Parathyroid adenoma (tissue), 2 donors: Measurements from ENCODE around the gene TAGLN.

ENCODE experiments used
- H2AFZ ChIP-seq: fragments of 300-600 bp; sonication (generic); one replicate; pipeline ENCODE4 v1.7.0; 2017; ENCODE audit warnings: antibody characterized with exemption, mild to moderate bottlenecking
- H3K27ac ChIP-seq: fragments of 300-600 bp; sonication (generic); one replicate; pipeline ENCODE4 v1.7.0; 2017
- H3K27me3 ChIP-seq: fragments of 300-600 bp; sonication (generic); one replicate; pipeline ENCODE4 v1.7.0; 2017; ENCODE audit warnings: low read length; ENCODE audit not compliant: control insufficient read depth, insufficient read depth
- H3K36me3 ChIP-seq: fragments of 300-600 bp; sonication (generic); one replicate; pipeline ENCODE4 v1.7.0; 2017; ENCODE audit warnings: low read length; ENCODE audit not compliant: control insufficient read depth, insufficient read depth
- H3K4me1 ChIP-seq: fragments of 300-600 bp; sonication (generic); one replicate; pipeline ENCODE4 v1.7.0; 2017; ENCODE audit warnings: control low read depth
- H3K4me2 ChIP-seq: fragments of 300-600 bp; sonication (generic); one replicate; pipeline ENCODE4 v1.7.0; 2017; ENCODE audit warnings: low read length
- H3K4me3 ChIP-seq: fragments of 300-600 bp; sonication (generic); one replicate; pipeline ENCODE4 v1.7.0; 2017; ENCODE audit warnings: low read depth, low read length
- H3K79me2 ChIP-seq: fragments of 300-600 bp; sonication (generic); one replicate; pipeline ENCODE4 v1.7.0; 2017; ENCODE audit warnings: control low read depth
- H3K9ac ChIP-seq: fragments of 300-600 bp; sonication (generic); one replicate; pipeline ENCODE4 v1.7.0; 2017; ENCODE audit warnings: mild to moderate bottlenecking
- H3K9me3 ChIP-seq: fragments of 300-600 bp; sonication (generic); one replicate; pipeline ENCODE4 v1.7.0; 2017; ENCODE audit warnings: low read length; ENCODE audit not compliant: control insufficient read depth
- TF ChIP-seq, protein P1 (sequence below): fragments of 300-600 bp; sonication (generic); IDR thresholded peaks from one replicate; pipeline ENCODE4 v1.7.0; 2017; ENCODE audit warnings: antibody characterized with exemption, mild to moderate bottlenecking
- donor health status: primary hyperparathyroidism.

The TAGLN gene

GRCh38 chr11:117225553-117226170, 26.5 kb downstream of the TAGLN start:
- no peaks in the 10 kb centered on the region for H3K27me3 ChIP-seq
- H3K36me3 ChIP-seq = no peaks in the 10 kb centered on the region
- H3K4me1 ChIP-seq = peaks cover 14% of the 10 kb centered on the region
- H3K79me2 ChIP-seq = peaks cover 2% of the 10 kb centered on the region
- no peak overlapping the region for H3K4me2 ChIP-seq
- no peak overlapping the region for H3K27ac ChIP-seq
- H2AFZ ChIP-seq = no peak overlapping the region
- H3K9ac ChIP-seq = no peak overlapping the region
- TF ChIP-seq, protein P1, sequence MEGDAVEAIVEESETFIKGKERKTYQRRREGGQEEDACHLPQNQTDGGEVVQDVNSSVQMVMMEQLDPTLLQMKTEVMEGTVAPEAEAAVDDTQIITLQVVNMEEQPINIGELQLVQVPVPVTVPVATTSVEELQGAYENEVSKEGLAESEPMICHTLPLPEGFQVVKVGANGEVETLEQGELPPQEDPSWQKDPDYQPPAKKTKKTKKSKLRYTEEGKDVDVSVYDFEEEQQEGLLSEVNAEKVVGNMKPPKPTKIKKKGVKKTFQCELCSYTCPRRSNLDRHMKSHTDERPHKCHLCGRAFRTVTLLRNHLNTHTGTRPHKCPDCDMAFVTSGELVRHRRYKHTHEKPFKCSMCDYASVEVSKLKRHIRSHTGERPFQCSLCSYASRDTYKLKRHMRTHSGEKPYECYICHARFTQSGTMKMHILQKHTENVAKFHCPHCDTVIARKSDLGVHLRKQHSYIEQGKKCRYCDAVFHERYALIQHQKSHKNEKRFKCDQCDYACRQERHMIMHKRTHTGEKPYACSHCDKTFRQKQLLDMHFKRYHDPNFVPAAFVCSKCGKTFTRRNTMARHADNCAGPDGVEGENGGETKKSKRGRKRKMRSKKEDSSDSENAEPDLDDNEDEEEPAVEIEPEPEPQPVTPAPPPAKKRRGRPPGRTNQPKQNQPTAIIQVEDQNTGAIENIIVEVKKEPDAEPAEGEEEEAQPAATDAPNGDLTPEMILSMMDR = no peak
- H3K4me3 ChIP-seq = no peak overlapping the region
- H3K9me3 ChIP-seq = no peaks in the 10 kb centered on the region

GRCh38 chr11:117226388-117227385, 27.5 kb downstream of the TAGLN start:
- Histone ChIP-seq H3K27me3 (no peaks in the 10 kb centered on the region), H3K9ac (no peak overlapping the region), H3K36me3 (no peaks in the 10 kb centered on the region), H3K9me3 (no peaks in the 10 kb centered on the region), H3K4me3 (no peak overlapping the region), H3K79me2 (peaks cover 3% of the 10 kb centered on the region), H3K4me1 (peaks cover 5% of the 10 kb centered on the region), H3K4me2 (no peak overlapping the region), H2AFZ (no peak overlapping the region), H3K27ac (no peak overlapping the region)
- TF ChIP-seq, protein P1 = peak; percentile 62

DNA sequence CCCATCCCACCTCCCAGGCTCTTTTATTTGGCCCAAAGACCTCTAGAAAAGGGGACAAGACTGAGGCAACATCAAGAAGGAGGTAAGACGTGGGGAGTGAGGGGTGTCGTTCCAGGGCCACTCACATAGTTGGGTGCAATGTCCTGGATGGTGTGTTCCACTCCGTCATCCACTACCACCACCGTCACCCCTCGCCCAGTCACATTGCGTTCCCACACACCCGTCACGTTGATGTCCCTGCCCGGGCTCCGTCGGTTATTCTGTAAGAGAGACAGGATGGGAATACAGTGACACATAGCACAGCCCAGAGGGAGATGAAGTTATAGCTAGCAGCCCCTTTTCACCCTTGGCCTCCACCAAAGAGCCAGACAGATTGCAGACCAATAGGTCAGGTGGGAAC, 28.9 kb downstream of the TAGLN start:
- H3K27ac ChIP-seq = no peak overlapping the region
- H3K4me2 ChIP-seq = no peak overlapping the region
- no peak overlapping the region for H3K9ac ChIP-seq
- no peaks in the 10 kb centered on the region for H3K9me3 ChIP-seq
- no peaks in the 10 kb centered on the region for H3K36me3 ChIP-seq
- TF ChIP-seq, protein P1 = no peak
- H2AFZ ChIP-seq = no peak overlapping the region
- peaks cover 3% of the 10 kb centered on the region for H3K79me2 ChIP-seq
- H3K27me3 ChIP-seq = no peaks in the 10 kb centered on the region
- H3K4me1 ChIP-seq = no peaks in the 10 kb centered on the region
- no peak overlapping the region for H3K4me3 ChIP-seq

DNA sequence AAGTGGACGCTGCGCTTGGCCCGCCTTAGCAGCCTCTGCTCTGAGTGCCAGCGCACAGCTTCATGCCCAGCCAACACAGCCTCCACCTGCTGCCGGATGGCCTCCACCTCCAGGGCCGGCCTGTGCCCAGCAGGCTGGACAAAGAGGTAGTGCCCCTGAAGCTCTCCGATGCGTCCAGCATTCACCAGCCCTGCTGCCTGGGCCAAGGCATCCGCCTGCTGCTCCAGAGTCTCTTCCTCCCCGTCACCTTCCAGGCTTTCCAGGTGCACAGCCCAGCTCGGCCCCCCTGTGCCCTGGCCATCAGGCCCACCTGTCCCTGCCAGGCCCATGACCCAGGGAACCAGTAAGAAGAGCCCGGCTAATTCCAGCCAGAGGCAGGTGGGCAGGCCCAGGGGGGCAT, 30.2 kb downstream of the TAGLN start:
- H3K4me1 ChIP-seq = no peaks in the 10 kb centered on the region
- no peak overlapping the region for H3K4me2 ChIP-seq
- H3K36me3 ChIP-seq = no peaks in the 10 kb centered on the region
- H3K79me2 ChIP-seq = peaks cover 3% of the 10 kb centered on the region
- no peak overlapping the region for H3K4me3 ChIP-seq
- TF ChIP-seq, protein P1 = no peak
- H2AFZ ChIP-seq = no peak overlapping the region
- H3K27me3 ChIP-seq = no peaks in the 10 kb centered on the region
- no peaks in the 10 kb centered on the region for H3K9me3 ChIP-seq
- no peak overlapping the region for H3K9ac ChIP-seq
- H3K27ac ChIP-seq = no peak overlapping the region
